ENCODE measurements around the gene ICA1L. TPM values are rescaled to one million over a fixed set of nuclear protein-coding genes. Genes with fewer than 3 reads are reported as not detected.
"Not testable (repeated sequence)": the region's sequence is repeated elsewhere in the genome, so short reads cannot be mapped to it uniquely, and the experiment has no call there.

Gene ICA1L
- total RNA-seq = 10 to 100 TPM; 12.1 to 35.7 (median 17.5) TPM

DNA sequence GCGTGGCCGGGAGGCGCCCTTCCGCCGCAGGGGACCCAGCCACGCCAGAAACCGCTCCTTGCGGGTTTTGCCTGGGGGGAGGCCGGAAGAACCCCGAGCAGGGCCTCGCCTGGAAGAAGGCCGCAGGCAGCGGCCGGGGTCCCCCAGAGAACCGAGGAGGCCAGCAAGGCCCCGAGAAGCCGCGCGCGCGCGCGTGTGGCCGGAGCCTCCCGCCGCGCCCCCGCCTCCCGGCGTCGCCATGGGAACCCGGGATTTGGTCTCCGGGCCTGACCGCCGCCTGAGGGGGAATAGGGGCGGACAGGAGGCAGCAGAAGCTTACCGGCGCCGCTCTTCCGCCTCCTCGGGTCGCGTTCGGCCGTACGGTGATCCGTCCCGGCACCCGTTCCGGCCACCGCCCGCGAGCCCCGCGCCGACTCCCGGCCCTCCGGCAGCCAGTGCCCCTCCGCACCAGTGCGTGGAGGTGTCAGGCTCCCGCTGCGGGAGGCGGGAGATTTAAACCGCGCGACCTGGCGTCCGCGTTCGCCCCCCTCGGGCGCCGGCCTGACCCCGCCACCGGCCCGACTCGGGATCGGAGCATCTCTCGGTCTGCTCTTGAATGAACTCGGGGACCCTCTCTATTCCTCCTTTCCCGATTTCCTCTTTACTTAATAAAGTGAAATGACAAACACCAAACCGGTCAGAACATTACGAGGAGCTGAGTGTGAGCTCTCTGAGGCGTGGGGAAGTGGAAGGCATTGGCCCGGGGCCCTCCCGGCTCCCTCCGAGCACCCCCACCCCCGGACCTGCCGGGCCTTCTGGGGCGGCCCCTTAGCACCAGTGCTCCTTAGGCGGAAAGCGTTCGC, at the start of gene ICA1L:
TSS of gene ICA1L (minus strand) at position 467 of the 842 bp plus-strand sequence. CDS start 42,757 bp downstream, outside the sequence.
- H3K4me1 ChIP-seq = no peaks in the 10 kb centered on the region
- no peaks in the 10 kb centered on the region for H3K9me3 ChIP-seq
- no peaks in the 10 kb centered on the region for H3K36me3 ChIP-seq
- TF ChIP-seq POLR2A (IDR thresholded peaks at IDR 0.05) = peak in 1 of 2 donors; percentile 6
- TF ChIP-seq, protein P1, sequence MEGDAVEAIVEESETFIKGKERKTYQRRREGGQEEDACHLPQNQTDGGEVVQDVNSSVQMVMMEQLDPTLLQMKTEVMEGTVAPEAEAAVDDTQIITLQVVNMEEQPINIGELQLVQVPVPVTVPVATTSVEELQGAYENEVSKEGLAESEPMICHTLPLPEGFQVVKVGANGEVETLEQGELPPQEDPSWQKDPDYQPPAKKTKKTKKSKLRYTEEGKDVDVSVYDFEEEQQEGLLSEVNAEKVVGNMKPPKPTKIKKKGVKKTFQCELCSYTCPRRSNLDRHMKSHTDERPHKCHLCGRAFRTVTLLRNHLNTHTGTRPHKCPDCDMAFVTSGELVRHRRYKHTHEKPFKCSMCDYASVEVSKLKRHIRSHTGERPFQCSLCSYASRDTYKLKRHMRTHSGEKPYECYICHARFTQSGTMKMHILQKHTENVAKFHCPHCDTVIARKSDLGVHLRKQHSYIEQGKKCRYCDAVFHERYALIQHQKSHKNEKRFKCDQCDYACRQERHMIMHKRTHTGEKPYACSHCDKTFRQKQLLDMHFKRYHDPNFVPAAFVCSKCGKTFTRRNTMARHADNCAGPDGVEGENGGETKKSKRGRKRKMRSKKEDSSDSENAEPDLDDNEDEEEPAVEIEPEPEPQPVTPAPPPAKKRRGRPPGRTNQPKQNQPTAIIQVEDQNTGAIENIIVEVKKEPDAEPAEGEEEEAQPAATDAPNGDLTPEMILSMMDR (IDR thresholded peaks at IDR 0.05) = peak in 1 of 6 experiments; percentile 11
- H3K27me3 ChIP-seq = no peaks in the 10 kb centered on the region
- peak within 1 kb of the TSS; percentile 77 to 91 (median 83) for H3K27ac ChIP-seq
- H3K4me3 ChIP-seq (replicated peaks in 1 of 3) = peak within 1 kb of the TSS; percentile 53 to 57 (median 55)
- WGBS, 2 donors = 0 to 1% methylated on average over 12 to 39 of the region's 93 CpGs
- DNase-seq = peak; percentile 79 to 81
- intact Hi-C loops (cut with DNase I) = loop anchor here (5.0 kb wide), 1 partner anchor 284 kb away; no protein-coding TSS in a partner anchor

- DNase-seq = no peak
- WGBS, 2 donors = 93 to 96% methylated on average over 1 of the region's 1 CpG
- Histone ChIP-seq H3K36me3 (peaks cover 5 to 7% of the 10 kb centered on the region in 2 donors), H3K27me3 (no peaks in the 10 kb centered on the region), H3K4me1 (no peaks in the 10 kb centered on the region), H3K9me3 (no peaks in the 10 kb centered on the region), H3K27ac (no peak overlapping the region), H3K4me3 (replicated peaks in 1 of 3) (no peak overlapping the region)
- intact Hi-C loops (cut with DNase I) = no loop called here
- TF ChIP-seq, protein P1 (IDR thresholded peaks at IDR 0.05) = no peak
- TF ChIP-seq POLR2A (IDR thresholded peaks at IDR 0.05) = no peak
These were observed 47.3 kb upstream of the ICA1L start for GRCh38 chr2:202918860-202919259.

DNA sequence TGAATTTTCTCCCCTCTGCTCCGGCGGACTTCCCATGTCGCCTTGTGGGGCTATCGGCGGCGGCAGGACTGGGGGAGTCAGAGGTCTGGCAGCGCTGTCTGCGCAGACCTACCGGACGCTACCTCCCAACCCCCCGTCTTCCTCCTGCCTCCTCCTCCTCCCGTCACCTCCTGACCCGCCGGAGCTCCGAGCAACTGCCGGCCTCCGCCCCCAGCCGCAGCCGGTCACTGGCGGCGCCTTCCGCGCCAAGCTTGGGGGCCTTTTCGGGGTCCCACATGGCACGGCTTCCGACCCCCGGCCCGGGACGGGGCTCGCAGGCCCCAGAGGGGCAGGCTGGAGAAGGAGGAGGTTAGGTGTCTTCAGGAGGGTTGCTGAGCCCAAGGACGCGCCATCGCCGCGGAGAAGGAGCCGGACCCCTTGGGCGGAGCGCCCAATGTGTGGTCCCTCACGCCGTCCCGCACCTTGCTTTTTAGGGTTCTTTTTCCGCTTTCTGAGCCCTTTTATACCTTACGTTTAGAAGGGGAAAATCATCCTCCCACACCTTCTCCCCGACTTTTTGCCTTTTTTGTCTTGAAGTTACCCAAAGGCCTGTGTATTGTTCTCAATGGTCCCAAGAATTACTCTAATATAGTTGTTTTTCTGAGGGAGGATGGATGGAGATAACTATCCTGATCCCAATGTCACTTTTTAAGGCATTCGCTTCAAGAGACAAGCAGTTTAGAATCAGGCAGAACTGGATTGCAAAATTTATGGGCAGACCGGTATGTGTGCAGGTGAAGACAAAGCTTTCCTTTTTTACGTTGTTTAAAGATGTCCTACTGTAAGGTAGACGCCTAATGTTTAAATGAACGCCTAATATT, 41.0 kb upstream of the ICA1L start:
- H3K9me3 ChIP-seq; H3K4me1 ChIP-seq; intact Hi-C loops (cut with DNase I); DNase-seq; H3K36me3 ChIP-seq; H3K27me3 ChIP-seq: not testable (repeated sequence)
- peak overlapping the region; percentile 54 to 94 (median 89) for H3K27ac ChIP-seq
- WGBS, 2 donors = 4 to 6% methylated on average over 8 to 21 of the region's 49 CpGs
- peak overlapping the region; percentile 7 to 58 (median 40) for H3K4me3 ChIP-seq (replicated peaks in 1 of 3)

- peak in 1 of 2 donors; percentile 65 for TF ChIP-seq POLR2A (IDR thresholded peaks at IDR 0.05)
- TF ChIP-seq, protein P1 (IDR thresholded peaks at IDR 0.05) = peak in 1 of 6 experiments; percentile 9
- peak; percentile 95 for DNase-seq
- intact Hi-C loops (cut with DNase I) = no loop called here
- no peaks in the 10 kb centered on the region for H3K9me3 ChIP-seq
- H3K27ac ChIP-seq = peak within 1 kb of the TSS; percentile 54 to 94 (median 89)
- peaks cover 6 to 10% of the 10 kb centered on the region in 2 donors for H3K4me1 ChIP-seq
- H3K27me3 ChIP-seq = no peaks in the 10 kb centered on the region
- 0 to 1% methylated on average over 38 to 39 of the region's 39 CpGs for WGBS, 2 donors
- H3K4me3 ChIP-seq (replicated peaks in 1 of 3) = peak within 1 kb of the TSS; percentile 7 to 58 (median 40)
- H3K36me3 ChIP-seq = no peaks in the 10 kb centered on the region
These were observed 40.2 kb upstream of the ICA1L start, which contains the start of the genes CARF and WDR12 for GRCh38 chr2:202911512-202912341. TSS of gene CARF (plus strand) at chr2:202912275. CDS start at chr2:202941903, 29,628 bp downstream. TSS of gene WDR12 (minus strand) at chr2:202911673. CDS start at chr2:202911476, 197 bp downstream.

GRCh38 chr2:202911203-202911511, 39.6 kb upstream of the ICA1L start:
- 0% methylated on average over 8 of the region's 8 CpGs for whole genome bisulfite sequencing, 2 donors
- H3K36me3 ChIP-seq = no peaks in the 10 kb centered on the region
- H3K4me1 ChIP-seq = peaks cover 6 to 10% of the 10 kb centered on the region in 2 donors
- intact Hi-C loops (cut with DNase I) = no loop called here
- no peaks in the 10 kb centered on the region for H3K27me3 ChIP-seq
- peak overlapping the region; percentile 7 to 58 (median 24) for H3K4me3 ChIP-seq (replicated peaks in 1 of 3)
- TF ChIP-seq, protein P1 (IDR thresholded peaks at IDR 0.05) = no peak
- no peak for TF ChIP-seq POLR2A (IDR thresholded peaks at IDR 0.05)
- no peaks in the 10 kb centered on the region for H3K9me3 ChIP-seq
- no peak for DNase-seq
- peak overlapping the region; percentile 54 to 94 (median 89) for H3K27ac ChIP-seq

Data from thyroid gland (tissue), 4 donors.